ENCODE measurements around the gene ACTR5.

DNA sequence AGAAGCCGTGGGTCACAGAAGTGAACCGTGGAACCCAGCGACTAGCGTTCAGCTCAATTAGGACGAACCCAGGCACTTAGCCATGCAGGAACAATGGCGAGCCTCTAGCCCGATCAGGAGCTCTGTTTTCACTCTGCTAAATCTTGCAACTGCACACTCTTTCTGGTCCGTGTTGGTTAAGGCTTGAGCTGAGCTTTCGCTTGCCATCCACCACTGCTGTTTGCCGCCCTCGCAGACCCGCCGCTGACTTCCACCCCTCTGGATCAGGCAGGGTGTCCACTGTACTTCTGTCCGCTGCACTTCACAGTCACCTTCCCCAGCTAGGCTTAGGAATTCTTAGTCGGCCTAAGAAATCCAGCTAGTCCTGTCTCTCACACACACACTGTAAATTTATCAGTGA is 49.7 kb upstream of the ACTR5 start:
- TF ChIP-seq, protein P1, sequence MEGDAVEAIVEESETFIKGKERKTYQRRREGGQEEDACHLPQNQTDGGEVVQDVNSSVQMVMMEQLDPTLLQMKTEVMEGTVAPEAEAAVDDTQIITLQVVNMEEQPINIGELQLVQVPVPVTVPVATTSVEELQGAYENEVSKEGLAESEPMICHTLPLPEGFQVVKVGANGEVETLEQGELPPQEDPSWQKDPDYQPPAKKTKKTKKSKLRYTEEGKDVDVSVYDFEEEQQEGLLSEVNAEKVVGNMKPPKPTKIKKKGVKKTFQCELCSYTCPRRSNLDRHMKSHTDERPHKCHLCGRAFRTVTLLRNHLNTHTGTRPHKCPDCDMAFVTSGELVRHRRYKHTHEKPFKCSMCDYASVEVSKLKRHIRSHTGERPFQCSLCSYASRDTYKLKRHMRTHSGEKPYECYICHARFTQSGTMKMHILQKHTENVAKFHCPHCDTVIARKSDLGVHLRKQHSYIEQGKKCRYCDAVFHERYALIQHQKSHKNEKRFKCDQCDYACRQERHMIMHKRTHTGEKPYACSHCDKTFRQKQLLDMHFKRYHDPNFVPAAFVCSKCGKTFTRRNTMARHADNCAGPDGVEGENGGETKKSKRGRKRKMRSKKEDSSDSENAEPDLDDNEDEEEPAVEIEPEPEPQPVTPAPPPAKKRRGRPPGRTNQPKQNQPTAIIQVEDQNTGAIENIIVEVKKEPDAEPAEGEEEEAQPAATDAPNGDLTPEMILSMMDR (IDR thresholded peaks at IDR 0.05), result no peak
- TF ChIP-seq POLR2A (IDR thresholded peaks at IDR 0.05; ENCODE audit: low read depth), result no peak
- no peak for TF ChIP-seq EP300 (IDR thresholded peaks at IDR 0.05)
- no peak for TF ChIP-seq POLR2AphosphoS5 (IDR thresholded peaks at IDR 0.05)

Measured in esophagus muscularis mucosa (tissue), 4 donors.